Measurements from ENCODE around the gene HOXA4. TPM values are rescaled to one million over a fixed set of nuclear protein-coding genes. Genes with fewer than 3 reads are reported as not detected.

Gene HOXA4
- total RNA-seq, 1 experiment from 2014 or later: 2.0 TPM

- DNase-seq (ENCODE audit: low read depth, low spot score): no peak
- peak overlapping the region; percentile 77 to 84 for H3K4me3 ChIP-seq (replicated peaks in 1 of 2; ENCODE audit: low read depth in 1 of 2, low read length in 2 of 2)
Observed at GRCh38 chr7:27167916-27168264, 37.3 kb upstream of the HOXA4 start.

More at GRCh38 chr7:27167916-27168264, 37.3 kb upstream of the HOXA4 start:
- H3K36me3 ChIP-seq (ENCODE audit: control insufficient read depth in 1 of 2, insufficient read depth in 2 of 2, low read length in 2 of 2): peaks cover 0 to 4% of the 10 kb centered on the region in 2 experiments; a peak in 1 of 4 replicates
- ChIA-PET CTCF (interaction anchor here (6.6 kb wide), 1 partner anchor 12 kb away, joined by 32 read pairs; no protein-coding TSS in a partner anchor), RAD21 (ENCODE audit: low non-redundant PET in 1 of 2, low total read pairs in 2 of 2, uncharacterized antibody in 2 of 2, unreplicated experiment in 2 of 2) (no interaction called here), POLR2A (interaction anchor here (1.4 to 1.5 kb wide), 2 partner anchors 11 to 16 kb away, joined by 5 read pairs; partner anchors contain the start of gene HOXA7)
- TF ChIP-seq EGR1 (IDR thresholded peaks at IDR 0.05; ENCODE audit: low read depth): no peak
- TF ChIP-seq ZNF274 (IDR thresholded peaks at IDR 0.05; ENCODE audit: low read depth, low read length): no peak
- no peak for TF ChIP-seq ZFX (IDR thresholded peaks at IDR 0.05)
- TF ChIP-seq RAD21 (IDR thresholded peaks at IDR 0.05; ENCODE audit: low read depth): no peak
- no peak for TF ChIP-seq FOSL1 (IDR thresholded peaks at IDR 0.05; ENCODE audit: low read depth)
- no peak for TF ChIP-seq EZH2phosphoT487 (IDR thresholded peaks at IDR 0.05; ENCODE audit: borderline replicate concordance)
- TF ChIP-seq, protein P1, sequence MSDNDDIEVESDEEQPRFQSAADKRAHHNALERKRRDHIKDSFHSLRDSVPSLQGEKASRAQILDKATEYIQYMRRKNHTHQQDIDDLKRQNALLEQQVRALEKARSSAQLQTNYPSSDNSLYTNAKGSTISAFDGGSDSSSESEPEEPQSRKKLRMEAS (IDR thresholded peaks at IDR 0.05): no peak
- no peak for TF ChIP-seq CBX3 (IDR thresholded peaks at IDR 0.05; ENCODE audit: low read depth)
- TF ChIP-seq, protein P2, sequence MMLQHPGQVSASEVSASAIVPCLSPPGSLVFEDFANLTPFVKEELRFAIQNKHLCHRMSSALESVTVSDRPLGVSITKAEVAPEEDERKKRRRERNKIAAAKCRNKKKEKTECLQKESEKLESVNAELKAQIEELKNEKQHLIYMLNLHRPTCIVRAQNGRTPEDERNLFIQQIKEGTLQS (IDR thresholded peaks at IDR 0.05): no peak
- no peak for TF ChIP-seq SRF (IDR thresholded peaks at IDR 0.05; ENCODE audit: low read depth)
- TF ChIP-seq ELF1 (IDR thresholded peaks at IDR 0.05; ENCODE audit: borderline replicate concordance, low read depth): no peak
- TF ChIP-seq, protein P3, sequence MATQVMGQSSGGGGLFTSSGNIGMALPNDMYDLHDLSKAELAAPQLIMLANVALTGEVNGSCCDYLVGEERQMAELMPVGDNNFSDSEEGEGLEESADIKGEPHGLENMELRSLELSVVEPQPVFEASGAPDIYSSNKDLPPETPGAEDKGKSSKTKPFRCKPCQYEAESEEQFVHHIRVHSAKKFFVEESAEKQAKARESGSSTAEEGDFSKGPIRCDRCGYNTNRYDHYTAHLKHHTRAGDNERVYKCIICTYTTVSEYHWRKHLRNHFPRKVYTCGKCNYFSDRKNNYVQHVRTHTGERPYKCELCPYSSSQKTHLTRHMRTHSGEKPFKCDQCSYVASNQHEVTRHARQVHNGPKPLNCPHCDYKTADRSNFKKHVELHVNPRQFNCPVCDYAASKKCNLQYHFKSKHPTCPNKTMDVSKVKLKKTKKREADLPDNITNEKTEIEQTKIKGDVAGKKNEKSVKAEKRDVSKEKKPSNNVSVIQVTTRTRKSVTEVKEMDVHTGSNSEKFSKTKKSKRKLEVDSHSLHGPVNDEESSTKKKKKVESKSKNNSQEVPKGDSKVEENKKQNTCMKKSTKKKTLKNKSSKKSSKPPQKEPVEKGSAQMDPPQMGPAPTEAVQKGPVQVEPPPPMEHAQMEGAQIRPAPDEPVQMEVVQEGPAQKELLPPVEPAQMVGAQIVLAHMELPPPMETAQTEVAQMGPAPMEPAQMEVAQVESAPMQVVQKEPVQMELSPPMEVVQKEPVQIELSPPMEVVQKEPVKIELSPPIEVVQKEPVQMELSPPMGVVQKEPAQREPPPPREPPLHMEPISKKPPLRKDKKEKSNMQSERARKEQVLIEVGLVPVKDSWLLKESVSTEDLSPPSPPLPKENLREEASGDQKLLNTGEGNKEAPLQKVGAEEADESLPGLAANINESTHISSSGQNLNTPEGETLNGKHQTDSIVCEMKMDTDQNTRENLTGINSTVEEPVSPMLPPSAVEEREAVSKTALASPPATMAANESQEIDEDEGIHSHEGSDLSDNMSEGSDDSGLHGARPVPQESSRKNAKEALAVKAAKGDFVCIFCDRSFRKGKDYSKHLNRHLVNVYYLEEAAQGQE (IDR thresholded peaks at IDR 0.05; ENCODE audit: low read depth): no peak
- no peak for TF ChIP-seq YY1 (IDR thresholded peaks at IDR 0.05; ENCODE audit: extremely low read depth, insufficient replicate concordance, low read depth, low read length)
- TF ChIP-seq JUND (IDR thresholded peaks at IDR 0.05): no peak
- no peak for TF ChIP-seq EZH2 (IDR thresholded peaks at IDR 0.05)
- TF ChIP-seq POLR2AphosphoS5 (IDR thresholded peaks at IDR 0.05; ENCODE audit: low read depth, low read length): no peak
- TF ChIP-seq TCF7L2 (IDR thresholded peaks at IDR 0.05; ENCODE audit: borderline replicate concordance, extremely low read depth, insufficient read depth, insufficient read length): no peak
- peak overlapping the region; percentile 89 for H3K9ac ChIP-seq (ENCODE audit: low read length)
- peaks cover 26 to 76% of the 10 kb centered on the region in 2 experiments for H3K4me1 ChIP-seq (ENCODE audit: control insufficient read depth in 1 of 2, insufficient read depth in 2 of 2, low read length in 2 of 2)
- BruUV-seq (replicated peaks): no TSS peak
- no peak for ATAC-seq
- intact Hi-C loops (cut with micrococcal nuclease): loop anchor here (10.0 kb wide), 1 partner anchor 1303 kb away; no protein-coding TSS in a partner anchor
- H3K4me2 ChIP-seq (ENCODE audit: low read length): peak overlapping the region; percentile 97
- H3K79me2 ChIP-seq (ENCODE audit: insufficient read depth, low read length): peaks cover 99% of the 10 kb centered on the region
- H2AFZ ChIP-seq (ENCODE audit: low read depth, low read length, poor library complexity, severe bottlenecking): no peak overlapping the region
- H3K27ac ChIP-seq (ENCODE audit: low read depth, low read length): peak overlapping the region; percentile 91
- H3K27me3 ChIP-seq (ENCODE audit: insufficient read depth, low read length): no peaks in the 10 kb centered on the region
- H3K9me3 ChIP-seq (ENCODE audit: control insufficient read depth in 1 of 2, insufficient read depth in 1 of 2, low read depth in 1 of 2, low read length in 2 of 2): no peaks in the 10 kb centered on the region
- no peaks in the 10 kb centered on the region for H3K9me2 ChIP-seq (ENCODE audit: insufficient read depth)
- H4K20me1 ChIP-seq (ENCODE audit: insufficient read depth): no peaks in the 10 kb centered on the region
